GM18951 (cell line): ENCODE data around the gene PRPS1L1.

Source experiments
- POLR2A ChIP-seq: IDR thresholded peaks from 4 replicates; pipeline ENCODE4 v1.6.1; 2011; ENCODE audit warnings: mild to moderate bottlenecking; ENCODE audit not compliant: insufficient read length, insufficient read depth; ENCODE audit errors: extremely low read depth
- in situ Hi-C: fragments of 300-500 bp; cut with MboI; formaldehyde crosslinking; loops from one replicate; pipeline ENCODE4 v1.12.0; 2022; ENCODE audit warnings: low sequenced_read_pairs, mixed read lengths, inconsistent platforms; ENCODE audit not compliant: unreplicated experiment

The PRPS1L1 gene

GRCh38 chr7:18027628-18028027 is at the start of gene PRPS1L1:
PRPS1L1 (minus strand) TSS chr7:18027846.
- in situ Hi-C loops = no loop called here
- TF ChIP-seq POLR2A = no peak

- TF ChIP-seq POLR2A = no peak
- in situ Hi-C loops = no loop called here
These were observed 48.8 kb upstream of the PRPS1L1 start for GRCh38 chr7:18076461-18076860.

- in situ Hi-C loops = no loop called here
- TF ChIP-seq POLR2A = no peak
These were observed 41.1 kb upstream of the PRPS1L1 start for GRCh38 chr7:18068745-18069144.

GRCh38 chr7:18064242-18064838 is 36.7 kb upstream of the PRPS1L1 start:
- no peak for TF ChIP-seq POLR2A
- in situ Hi-C loops = no loop called here

GRCh38 chr7:18063149-18063901 is 35.7 kb upstream of the PRPS1L1 start:
- in situ Hi-C loops = no loop called here
- no peak for TF ChIP-seq POLR2A

GRCh38 chr7:18059171-18059570 is 31.5 kb upstream of the PRPS1L1 start:
- in situ Hi-C loops = no loop called here
- no peak for TF ChIP-seq POLR2A

GRCh38 chr7:18053941-18054340 is 26.3 kb upstream of the PRPS1L1 start:
- no peak for TF ChIP-seq POLR2A
- in situ Hi-C loops = no loop called here

- TF ChIP-seq POLR2A = no peak
- in situ Hi-C loops = no loop called here
These were observed 25.7 kb upstream of the PRPS1L1 start for GRCh38 chr7:18053177-18053928.

- in situ Hi-C loops = no loop called here
- no peak for TF ChIP-seq POLR2A
These were observed 21.6 kb upstream of the PRPS1L1 start for GRCh38 chr7:18049262-18049661.

- TF ChIP-seq POLR2A = no peak
- in situ Hi-C loops = no loop called here
These were observed 19.0 kb upstream of the PRPS1L1 start for GRCh38 chr7:18046601-18047000.

- in situ Hi-C loops = no loop called here
- no peak for TF ChIP-seq POLR2A
These were observed 17.5 kb upstream of the PRPS1L1 start for GRCh38 chr7:18045171-18045570.

GRCh38 chr7:18041191-18041590 is 13.5 kb upstream of the PRPS1L1 start:
- in situ Hi-C loops = no loop called here
- no peak for TF ChIP-seq POLR2A

GRCh38 chr7:18040196-18040595 is 12.6 kb upstream of the PRPS1L1 start:
- no peak for TF ChIP-seq POLR2A
- in situ Hi-C loops = no loop called here

GRCh38 chr7:18038382-18038781 is 10.7 kb upstream of the PRPS1L1 start:
- TF ChIP-seq POLR2A = no peak
- in situ Hi-C loops = no loop called here
